K562 (cell line): ENCODE results near the gene GRIN1. TPM values are rescaled to one million over a fixed set of nuclear protein-coding genes. Genes with fewer than 3 reads are reported as not detected.

Source experiments
- ATAC-seq: fragments of 200-7000 bp; cut with Tn5 transposase; 3 replicates; pipeline ENCODE4 v1.9.1; 2020; ENCODE audit warnings: moderate library complexity
- BruUV-seq: library from RNA; stranded (reverse); fragments of 400-500 nt; replicated peaks from 2 replicates; lab custom pipeline; 2021; lab: Mats Ljungman, UMichigan
- CTCF ChIA-PET: fragments of 300-600 bp; formaldehyde crosslinking; extraction: SDS; loops from one replicate; lab custom pipeline; 2021; ENCODE audit warnings: low intra/inter-chr PET ratio; lab: Yijun Ruan, JAX
- POLR2A ChIA-PET: fragments of 300-600, 350-650 bp; sonication (Branson Sonifier 250); formaldehyde crosslinking; extraction: SDS; loops from one replicate; lab custom pipeline; 2021; ENCODE audit warnings: antibody characterized with exemption, inconsistent platforms; lab: Yijun Ruan, JAX
- DNase-seq, 4 experiments: peaks; one replicate each; pipeline versions ENCODE4 v3.0.0 to v3.0.0-alpha.2; 2011 to 2018; ENCODE audit warnings: low spot score in 3 of 4, mixed read lengths in 3 of 4; ENCODE audit errors: extremely low read depth in 1 of 4
- FAIRE-seq: peaks from 2 replicates; lab custom pipeline; 2011; peaks lifted over from hg19 to GRCh38; lab: Jason Lieb, UNC
- H2AFZ ChIP-seq: 2 replicates; pipeline ENCODE4 v1.6.0; 2011; ENCODE audit warnings: low read depth, low read length, control low read depth, inconsistent platforms
- H3K27ac ChIP-seq: fragments of 200-600 bp; 3 replicates; pipeline ENCODE4 v1.8.0; 2011; ENCODE audit warnings: low read depth, mild to moderate bottlenecking, control low read depth, inconsistent platforms, low read length, moderate library complexity, mixed read lengths; ENCODE audit errors: extremely low read depth
- H3K27me3 ChIP-seq, 2 experiments: fragments of 300-600 bp in 1 of 2; 2 replicates in 1 of 2; 3 replicates in 1 of 2; pipeline versions ENCODE4 v1.6.0 to v1.8.0; 2011; ENCODE audit warnings: inconsistent platforms in 2 of 2, low read length in 2 of 2, mild to moderate bottlenecking in 1 of 2, mixed read lengths in 1 of 2, moderate library complexity in 1 of 2; ENCODE audit not compliant: control insufficient read depth in 2 of 2, insufficient read depth in 2 of 2
- H3K36me3 ChIP-seq: fragments of 300-600 bp; 3 replicates; pipeline ENCODE4 v1.8.0; 2011; ENCODE audit warnings: mild to moderate bottlenecking, low read length, inconsistent platforms; ENCODE audit not compliant: control insufficient read depth, insufficient read depth
- H3K4me1 ChIP-seq, 2 experiments: fragments of 200-600 bp in 1 of 2; replicated peaks in 1 of 2; 2 replicates in 1 of 2; 3 replicates in 1 of 2; pipeline versions ENCODE4 v1.5.1 to v1.8.0; 2011; ENCODE audit warnings: inconsistent platforms in 2 of 2, low read length in 2 of 2, mild to moderate bottlenecking in 1 of 2, mixed read lengths in 1 of 2, moderate library complexity in 1 of 2; ENCODE audit not compliant: control insufficient read depth in 2 of 2, insufficient read depth in 2 of 2
- H3K4me2 ChIP-seq: 2 replicates; pipeline ENCODE4 v1.6.1; 2011; ENCODE audit warnings: low read length, control low read depth, inconsistent platforms, mixed read lengths; ENCODE audit not compliant: insufficient read depth
- H3K4me3 ChIP-seq: fragments of 200-600 bp; sonication (generic), shearing (Covaris generic); 2 replicates; pipeline ENCODE4 v1.5.1; 2016; ENCODE audit warnings: control low read depth, inconsistent platforms
- H3K79me2 ChIP-seq: fragments of 200-600 bp; 3 replicates; pipeline ENCODE4 v1.8.0; 2011; ENCODE audit warnings: low read length, inconsistent platforms; ENCODE audit not compliant: control insufficient read depth, insufficient read depth
- H3K9ac ChIP-seq, 2 experiments: 2 replicates each; pipeline versions ENCODE4 v1.6.0 to v1.6.1; 2011; ENCODE audit warnings: low read depth in 2 of 2, low read length in 2 of 2, control low read depth in 1 of 2, inconsistent platforms in 1 of 2, mild to moderate bottlenecking in 1 of 2, mixed read lengths in 1 of 2; ENCODE audit not compliant: insufficient read depth in 1 of 2
- H3K9me1 ChIP-seq: one replicate; pipeline ENCODE4 v1.6.0; 2011; ENCODE audit warnings: inconsistent platforms, mild to moderate bottlenecking, low read length, moderate library complexity; ENCODE audit not compliant: control insufficient read depth, insufficient read depth
- H3K9me3 ChIP-seq: replicated peaks from 2 replicates; pipeline ENCODE4 v1.5.1; 2011; ENCODE audit warnings: low read depth, low read length, inconsistent platforms; ENCODE audit not compliant: control insufficient read depth, insufficient read depth
- H4K20me1 ChIP-seq: replicated peaks from 2 replicates; pipeline ENCODE4 v1.6.1; 2011; ENCODE audit warnings: low read length, inconsistent platforms, mixed read lengths; ENCODE audit not compliant: control insufficient read depth, insufficient read depth
- POLR2A ChIP-seq: fragments of 450-650 bp; conservative IDR thresholded peaks from 2 replicates; pipeline ENCODE4 v1.6.1; 2016
- POLR2G ChIP-seq: fragments of 200-400 bp; formaldehyde crosslinking; IDR thresholded peaks from 2 replicates; pipeline ENCODE4 v1.6.1; 2017; ENCODE audit warnings: low read depth, mild to moderate bottlenecking, antibody characterized with exemption, low read length, moderate library complexity
- RAD21 ChIP-seq, 2 experiments: fragments of 250-450 bp in 1 of 2; fragments of 450-650 bp in 1 of 2; sonication (Bioruptor Pico) in 1 of 2; formaldehyde crosslinking in 1 of 2; IDR thresholded peaks in 1 of 2; conservative IDR thresholded peaks in 1 of 2; 2 replicates each; pipeline versions ENCODE4 v1.4.0 to v1.8.0; 2020 to 2022; ENCODE audit warnings: mild to moderate bottlenecking in 2 of 2, moderate library complexity in 1 of 2
- SETDB1 ChIP-seq: IDR thresholded peaks from one replicate; pipeline ENCODE4 v1.6.1; 2012; ENCODE audit warnings: low read length, control low read depth, inconsistent platforms
- ZNF165 ChIP-seq: fragments of 250-450 bp; sonication (Bioruptor Pico); IDR thresholded peaks from 2 replicates; pipeline ENCODE4 v1.4.0; 2020; ENCODE audit warnings: borderline replicate concordance
- WGBS: fragments of 100-300 bp; shearing (Covaris generic); methylation state at CpG from one replicate; pipeline ENCODE4 v1.1.6; 2016; ENCODE audit warnings: low coverage, mixed read lengths; ENCODE audit not compliant: insufficient coverage; ENCODE audit errors: missing lambda C conversion rate; 5-methylcytosine and 5-hydroxymethylcytosine counted together
- in situ Hi-C: fragments of 300-500 bp; cut with MboI; formaldehyde crosslinking; loops from 4 replicates; pipeline ENCODE4 v1.15.0; 2018; ENCODE audit warnings: inconsistent platforms, mixed read lengths
- intact Hi-C: fragments of 100-400 bp; cut with micrococcal nuclease; formaldehyde crosslinking; loops from 2 replicates; pipeline ENCODE4 v1.14.2; 2022
- polyA plus RNA-seq, 8 experiments: library from polyadenylated mRNA; depleted of rRNA in 4 of 8; stranded (reverse) in 5 of 8; unstranded in 3 of 8; fragments of >200 nt; fragmentation: Nextera tagmentation in 2 of 8; fragmentation: Illumina TruSeq in 1 of 8; extraction: Ambion mirVana in 2 of 8; extraction: Trizol in 1 of 8; gene quantifications; 2 replicates each; pipeline versions ENCODE4 v1.2.1 to v1.2.3, GENCODE V29; 2011 to 2014; ENCODE audit warnings: inconsistent platforms in 1 of 8, missing spikeins in 1 of 8
- total RNA-seq, 7 experiments: library from RNA; depleted of rRNA in 6 of 7; stranded (reverse); fragments of >200 nt in 6 of 7; fragmentation: Illumina TruSeq in 2 of 7; extraction: Trizol in 2 of 7; gene quantifications; 2 replicates each; pipeline versions ENCODE4 v1.2.1 to v1.2.3, GENCODE V29; 2011 to 2021; ENCODE audit warnings: low replicate concordance in 1 of 7
- TF ChIP-seq, protein P1 (sequence below), 3 experiments: IDR thresholded peaks in 2 of 3; conservative IDR thresholded peaks in 1 of 3; 2 replicates each; pipeline ENCODE4 v1.5.1; 2011 to 2012; ENCODE audit warnings: low read length in 3 of 3, mild to moderate bottlenecking in 3 of 3, control low read depth in 2 of 3, improper control_type of control experiment in 1 of 3, inconsistent platforms in 1 of 3, low read depth in 1 of 3, mixed read lengths in 1 of 3, moderate library complexity in 1 of 3; ENCODE audit not compliant: insufficient read depth in 2 of 3
- TF ChIP-seq, protein P2 (sequence below): sonication (generic); formaldehyde crosslinking; IDR thresholded peaks from 2 replicates; pipeline ENCODE4 v1.9.0; 2022; ENCODE audit warnings: mild to moderate bottlenecking, missing genetic modification reagents
- TF ChIP-seq, protein P3 (sequence below): sonication (generic); formaldehyde crosslinking; IDR thresholded peaks from 2 replicates; pipeline ENCODE4 v1.8.1; 2023; ENCODE audit warnings: mild to moderate bottlenecking, missing genetic modification reagents

Gene GRIN1
- total and polyA plus RNA-seq, 9 of the 15 experiments (the other 6 are each of a cell fraction or from before 2014, with no cell fraction given) = 0.03 to 0.35 (median 0.16) TPM; not detected in 6

- no peak; the same call in 1 of the 3 replicates for ATAC-seq
- Histone ChIP-seq H3K79me2 (no peaks in the 10 kb centered on the region), H3K9me3 (no peaks in the 10 kb centered on the region), H3K4me2 (no peak overlapping the region), H3K27ac (no peak overlapping the region), H3K27me3 (peaks cover 0 to 7% of the 10 kb centered on the region in 2 experiments; a peak in 2 of 5 replicates), H3K4me1 (peaks cover 3 to 84% of the 10 kb centered on the region in 2 experiments; a peak in 3 of 5 replicates), H3K4me3 (no peak overlapping the region), H2AFZ (no peak overlapping the region), H3K9me1 (no peaks in the 10 kb centered on the region), H3K9ac (peak overlapping the region in 1 of 2 experiments; percentile 64; a peak in 2 of 4 replicates), H4K20me1 (0 out of 2 replicates have a peak, but pooled peaks cover 5% of the 10 kb centered on the region), H3K36me3 (peaks cover 21% of the 10 kb centered on the region; the same call in 1 of the 3 replicates)
- intact Hi-C loops (no loop called here), in situ Hi-C loops (no loop called here)
- FAIRE-seq = no peak
- DNase-seq = peak in 1 of 4 experiments; percentile 28
- BruUV-seq = no TSS peak
- CTCF ChIA-PET = no interaction called here
- peak; percentile 78 for TF ChIP-seq POLR2G
- no peak for TF ChIP-seq ZNF165 (CRISPR knock-in tag)
- TF ChIP-seq, protein P1, sequence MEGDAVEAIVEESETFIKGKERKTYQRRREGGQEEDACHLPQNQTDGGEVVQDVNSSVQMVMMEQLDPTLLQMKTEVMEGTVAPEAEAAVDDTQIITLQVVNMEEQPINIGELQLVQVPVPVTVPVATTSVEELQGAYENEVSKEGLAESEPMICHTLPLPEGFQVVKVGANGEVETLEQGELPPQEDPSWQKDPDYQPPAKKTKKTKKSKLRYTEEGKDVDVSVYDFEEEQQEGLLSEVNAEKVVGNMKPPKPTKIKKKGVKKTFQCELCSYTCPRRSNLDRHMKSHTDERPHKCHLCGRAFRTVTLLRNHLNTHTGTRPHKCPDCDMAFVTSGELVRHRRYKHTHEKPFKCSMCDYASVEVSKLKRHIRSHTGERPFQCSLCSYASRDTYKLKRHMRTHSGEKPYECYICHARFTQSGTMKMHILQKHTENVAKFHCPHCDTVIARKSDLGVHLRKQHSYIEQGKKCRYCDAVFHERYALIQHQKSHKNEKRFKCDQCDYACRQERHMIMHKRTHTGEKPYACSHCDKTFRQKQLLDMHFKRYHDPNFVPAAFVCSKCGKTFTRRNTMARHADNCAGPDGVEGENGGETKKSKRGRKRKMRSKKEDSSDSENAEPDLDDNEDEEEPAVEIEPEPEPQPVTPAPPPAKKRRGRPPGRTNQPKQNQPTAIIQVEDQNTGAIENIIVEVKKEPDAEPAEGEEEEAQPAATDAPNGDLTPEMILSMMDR (IDR thresholded peaks at IDR 0.05 in 2 of 3, conservative IDR thresholded peaks at IDR 0.05 in 1 of 3; ENCODE audit: insufficient read depth in 2 of 3, low read depth in 1 of 3, low read length in 3 of 3) = peak in 2 of 3 experiments; percentile 27 to 30; a peak in 3 of 6 replicates
- TF ChIP-seq, protein P2, sequence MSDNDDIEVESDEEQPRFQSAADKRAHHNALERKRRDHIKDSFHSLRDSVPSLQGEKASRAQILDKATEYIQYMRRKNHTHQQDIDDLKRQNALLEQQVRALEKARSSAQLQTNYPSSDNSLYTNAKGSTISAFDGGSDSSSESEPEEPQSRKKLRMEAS (CRISPR knock-in tag) = 0 out of 2 replicates have a peak, but pooled peaks have one; percentile 31
- TF ChIP-seq SETDB1 = no peak
- TF ChIP-seq POLR2A = peak; percentile 45; the same call in 1 of the 2 replicates
- TF ChIP-seq, protein P3, sequence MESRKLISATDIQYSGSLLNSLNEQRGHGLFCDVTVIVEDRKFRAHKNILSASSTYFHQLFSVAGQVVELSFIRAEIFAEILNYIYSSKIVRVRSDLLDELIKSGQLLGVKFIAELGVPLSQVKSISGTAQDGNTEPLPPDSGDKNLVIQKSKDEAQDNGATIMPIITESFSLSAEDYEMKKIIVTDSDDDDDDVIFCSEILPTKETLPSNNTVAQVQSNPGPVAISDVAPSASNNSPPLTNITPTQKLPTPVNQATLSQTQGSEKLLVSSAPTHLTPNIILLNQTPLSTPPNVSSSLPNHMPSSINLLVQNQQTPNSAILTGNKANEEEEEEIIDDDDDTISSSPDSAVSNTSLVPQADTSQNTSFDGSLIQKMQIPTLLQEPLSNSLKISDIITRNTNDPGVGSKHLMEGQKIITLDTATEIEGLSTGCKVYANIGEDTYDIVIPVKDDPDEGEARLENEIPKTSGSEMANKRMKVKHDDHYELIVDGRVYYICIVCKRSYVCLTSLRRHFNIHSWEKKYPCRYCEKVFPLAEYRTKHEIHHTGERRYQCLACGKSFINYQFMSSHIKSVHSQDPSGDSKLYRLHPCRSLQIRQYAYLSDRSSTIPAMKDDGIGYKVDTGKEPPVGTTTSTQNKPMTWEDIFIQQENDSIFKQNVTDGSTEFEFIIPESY (CRISPR knock-in tag) = peak; percentile 67
- TF ChIP-seq RAD21 (CRISPR knock-in tag; conservative IDR thresholded peaks at IDR 0.05 in 1 of 2, IDR thresholded peaks at IDR 0.05 in 1 of 2) = peak in 1 of 2 experiments; percentile 18; a peak in 1 of 4 replicates
- 65% methylated on average over 23 of the region's 33 CpGs for WGBS
- POLR2A ChIA-PET = interaction anchor here (0.6 to 1.8 kb wide), 3 partner anchors 18 to 84 kb away, joined by 3 to 7 read pairs (median 5); no protein-coding TSS in a partner anchor
These were observed 36.5 kb downstream of the GRIN1 start for GRCh38 chr9:137175345-137175961.
